IPS DF 6.9 (cell line): ENCODE data around the gene MFAP5.

Experiments
- DNase-seq: peaks from one replicate; pipeline ENCODE4 v3.0.0-alpha.2; 2013; ENCODE audit warnings: low read depth, low spot score
- H3K27ac ChIP-seq: one replicate; pipeline ENCODE4 v1.5.1; 2013; ENCODE audit warnings: low read length, control low read depth
- H3K27me3 ChIP-seq: 2 replicates; pipeline ENCODE4 v1.6.1; 2013; ENCODE audit warnings: mild to moderate bottlenecking, low read length; ENCODE audit not compliant: control insufficient read depth, insufficient read depth
- H3K36me3 ChIP-seq: 2 replicates; pipeline ENCODE4 v1.6.1; 2013; ENCODE audit warnings: low read length; ENCODE audit not compliant: control insufficient read depth, insufficient read depth
- H3K4me1 ChIP-seq: 2 replicates; pipeline ENCODE4 v1.6.1; 2013; ENCODE audit warnings: low read length; ENCODE audit not compliant: control insufficient read depth, insufficient read depth
- H3K4me3 ChIP-seq: 2 replicates; pipeline ENCODE4 v1.5.1; 2013; ENCODE audit warnings: mild to moderate bottlenecking, low read length
- H3K9me3 ChIP-seq: 2 replicates; pipeline ENCODE4 v1.6.1; 2013; ENCODE audit warnings: low read length, inconsistent platforms; ENCODE audit not compliant: control insufficient read depth, insufficient read depth
- WGBS: extraction: QIAGEN DNeasy Blood & Tissue Kit; methylation state at CpG from one replicate; pipeline ENCODE4 v1.1.7; 2013; ENCODE audit warnings: mixed read lengths, missing lambda C conversion rate; ENCODE audit not compliant: insufficient read length, insufficient coverage; 5-methylcytosine and 5-hydroxymethylcytosine counted together

MFAP5 gene

DNA sequence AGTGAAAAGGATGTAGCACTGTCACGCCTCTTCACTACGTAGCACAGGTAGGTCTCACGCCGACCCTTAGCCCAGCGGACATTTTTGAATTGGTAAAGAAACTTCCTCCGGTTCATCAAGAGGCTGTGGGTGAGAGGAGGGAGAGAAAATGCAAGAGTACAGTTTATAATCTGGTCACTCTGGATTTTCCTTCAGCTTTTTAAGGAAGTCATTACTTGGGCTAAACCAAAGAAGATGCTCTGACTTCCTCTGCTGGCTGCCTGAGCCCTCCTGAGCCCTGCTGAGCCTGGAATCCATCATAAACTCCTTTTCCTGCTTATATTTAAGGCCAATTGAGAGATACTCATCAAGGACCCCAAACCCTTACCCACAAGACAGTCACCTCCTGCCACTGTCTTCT lies 55.7 kb downstream of the MFAP5 start:
- H3K4me3 ChIP-seq, result no peak overlapping the region
- WGBS, result no CpG with 5 or more reads among the region's 6 CpGs
- no peak for DNase-seq
- 0 out of 2 replicates have a peak, but pooled peaks cover 1% of the 10 kb centered on the region for H3K4me1 ChIP-seq
- no peaks in the 10 kb centered on the region for H3K27me3 ChIP-seq
- no peaks in the 10 kb centered on the region for H3K9me3 ChIP-seq
- H3K27ac ChIP-seq, result no peak overlapping the region
- H3K36me3 ChIP-seq, result no peaks in the 10 kb centered on the region

DNA sequence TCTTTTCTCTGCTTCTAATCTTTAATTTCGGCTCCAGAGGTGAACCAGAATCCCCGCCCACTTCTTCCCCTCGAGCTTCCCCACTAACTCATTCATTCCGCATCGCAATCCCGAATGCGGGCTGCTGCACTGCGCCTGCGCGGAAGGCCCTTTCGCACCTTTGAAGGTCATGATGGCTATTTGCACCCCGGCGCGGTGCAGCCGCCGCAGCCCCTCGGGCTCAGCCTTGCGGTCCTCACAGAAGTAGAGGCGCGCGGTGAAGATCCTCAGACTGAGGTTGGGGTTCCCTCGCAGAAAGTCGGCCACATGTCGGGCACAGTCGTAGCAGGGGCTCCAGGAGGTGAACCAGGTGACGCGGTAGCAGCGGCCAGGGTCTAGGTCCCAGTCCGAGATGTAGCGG lies 57.6 kb downstream of the MFAP5 start:
- Histone ChIP-seq H3K36me3 (no peaks in the 10 kb centered on the region), H3K9me3 (no peaks in the 10 kb centered on the region), H3K27ac (no peak overlapping the region), H3K4me1 (0 out of 2 replicates have a peak, but pooled peaks cover 1% of the 10 kb centered on the region), H3K4me3 (no peak overlapping the region), H3K27me3 (no peaks in the 10 kb centered on the region)
- no CpG with 5 or more reads among the region's 30 CpGs for WGBS
- DNase-seq, result no peak

DNA sequence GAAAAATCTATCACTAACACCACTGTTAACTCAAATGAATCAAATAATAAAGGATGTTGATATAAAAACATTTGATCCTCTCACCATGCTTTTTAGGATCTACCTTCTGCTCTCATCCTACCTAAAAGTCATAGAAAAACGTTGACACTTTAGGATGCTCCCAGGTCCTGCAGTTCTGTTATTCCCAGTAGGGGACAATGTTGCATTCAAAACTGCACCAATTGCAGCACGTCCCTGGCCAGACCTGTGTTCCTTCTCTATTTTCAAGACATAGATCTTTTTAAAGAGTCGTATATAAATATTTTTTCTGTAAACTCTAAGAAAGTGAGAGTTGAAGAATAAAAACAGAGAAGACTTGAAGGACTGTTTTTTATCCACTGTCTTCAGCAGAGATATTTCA lies 58.8 kb downstream of the MFAP5 start:
- Histone ChIP-seq H3K4me1 (0 out of 2 replicates have a peak, but pooled peaks cover 1% of the 10 kb centered on the region), H3K27me3 (no peaks in the 10 kb centered on the region), H3K4me3 (no peak overlapping the region), H3K27ac (no peak overlapping the region), H3K9me3 (no peaks in the 10 kb centered on the region), H3K36me3 (no peaks in the 10 kb centered on the region)
- no CpG with 5 or more reads among the region's 3 CpGs for WGBS
- DNase-seq, result no peak

DNA sequence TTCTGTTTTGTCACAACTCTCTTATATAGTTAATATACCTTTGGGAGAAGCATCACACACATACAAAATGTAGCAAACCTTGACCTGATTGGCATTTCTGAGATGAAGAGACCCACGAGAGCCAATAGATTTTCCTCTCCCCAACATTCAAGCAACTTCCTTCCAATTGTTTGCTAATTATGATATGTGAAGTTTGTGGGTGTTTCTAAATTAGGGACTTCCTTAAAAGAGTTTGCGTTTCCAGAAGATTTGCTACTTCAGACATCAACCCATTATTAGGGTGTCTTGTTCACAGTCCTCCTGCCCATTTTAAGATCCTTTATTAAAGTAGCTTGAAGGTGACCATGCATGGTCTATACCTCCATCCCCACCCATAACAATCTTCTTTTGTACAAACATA lies 59.3 kb downstream of the MFAP5 start:
- H3K27ac ChIP-seq, result no peak overlapping the region
- no peaks in the 10 kb centered on the region for H3K36me3 ChIP-seq
- DNase-seq, result no peak
- WGBS, result no CpG with 5 or more reads among the region's 2 CpGs
- no peak overlapping the region for H3K4me3 ChIP-seq
- H3K9me3 ChIP-seq, result no peaks in the 10 kb centered on the region
- 0 out of 2 replicates have a peak, but pooled peaks cover 1% of the 10 kb centered on the region for H3K4me1 ChIP-seq
- no peaks in the 10 kb centered on the region for H3K27me3 ChIP-seq

DNA sequence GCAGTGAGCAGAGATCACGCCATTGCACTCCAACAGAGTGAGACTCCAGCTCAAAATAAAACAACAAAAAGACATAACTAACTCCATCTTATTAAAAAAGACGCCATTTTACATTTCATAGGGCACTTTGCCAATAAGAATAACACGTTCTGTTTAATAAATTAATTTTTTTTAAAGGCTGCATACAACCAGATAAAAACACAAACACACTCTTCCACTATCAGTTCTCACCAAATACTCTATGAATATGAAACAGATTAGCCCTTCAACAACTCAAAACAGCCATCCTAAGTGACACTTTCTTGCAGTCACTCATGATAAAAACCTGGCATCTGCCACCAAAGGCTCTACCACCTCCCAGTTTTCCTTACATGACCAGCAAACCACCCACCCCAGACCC lies 66.1 kb downstream of the MFAP5 start:
- Histone ChIP-seq H3K27ac (no peak overlapping the region), H3K27me3 (no peaks in the 10 kb centered on the region), H3K9me3 (no peaks in the 10 kb centered on the region), H3K4me1 (peaks cover 1% of the 10 kb centered on the region; the same call in 1 of the 2 replicates), H3K4me3 (no peak overlapping the region), H3K36me3 (no peaks in the 10 kb centered on the region)
- DNase-seq, result no peak
- WGBS, result no CpG with 5 or more reads among the region's 3 CpGs
